Mesendoderm (in vitro differentiated cells): ENCODE measurements around the gene CPB1.

Experiments used
- DNase-seq: peaks from one replicate; pipeline ENCODE4 v3.0.0; 2013
- H2AK5ac ChIP-seq: 2 replicates; pipeline ENCODE4 v1.6.1; 2013; ENCODE audit warnings: low read length, inconsistent platforms
- H2BK120ac ChIP-seq: 2 replicates; pipeline ENCODE4 v1.6.1; 2013; ENCODE audit warnings: low read depth, mild to moderate bottlenecking, low read length, moderate library complexity, mixed read lengths
- H2BK15ac ChIP-seq: replicated peaks from 2 replicates; pipeline ENCODE4 v1.6.1; 2013; ENCODE audit warnings: low read depth, mild to moderate bottlenecking, moderate library complexity
- H2BK5ac ChIP-seq: 2 replicates; pipeline ENCODE4 v1.6.1; 2013; ENCODE audit warnings: low read length, inconsistent platforms
- H3K18ac ChIP-seq: 2 replicates; pipeline ENCODE4 v1.6.1; 2013; ENCODE audit warnings: mild to moderate bottlenecking, low read length, mixed read lengths
- H3K23ac ChIP-seq: one replicate; pipeline ENCODE4 v1.6.1; 2013; ENCODE audit warnings: low read length
- H3K27ac ChIP-seq: 2 replicates; pipeline ENCODE4 v1.5.1; 2013; ENCODE audit warnings: low read depth, mild to moderate bottlenecking, inconsistent platforms, low read length, moderate library complexity
- H3K27me3 ChIP-seq: 2 replicates; pipeline ENCODE4 v1.6.1; 2013; ENCODE audit warnings: low read length, control low read depth, mild to moderate bottlenecking, inconsistent platforms; ENCODE audit not compliant: insufficient read depth, poor library complexity
- H3K36me3 ChIP-seq: 2 replicates; pipeline ENCODE4 v1.6.1; 2013; ENCODE audit warnings: low read length, inconsistent platforms; ENCODE audit not compliant: control insufficient read depth, insufficient read depth
- H3K4ac ChIP-seq: one replicate; pipeline ENCODE4 v1.6.1; 2013; ENCODE audit warnings: low read depth, mild to moderate bottlenecking, low read length, moderate library complexity
- H3K4me1 ChIP-seq: 2 replicates; pipeline ENCODE4 v1.6.1; 2013; ENCODE audit warnings: low read depth, low read length, inconsistent platforms; ENCODE audit not compliant: control insufficient read depth
- H3K4me2 ChIP-seq: 2 replicates; pipeline ENCODE4 v1.6.1; 2013; ENCODE audit warnings: low read length
- H3K4me3 ChIP-seq: 2 replicates; pipeline ENCODE4 v1.5.1; 2013; ENCODE audit warnings: mild to moderate bottlenecking, low read length
- H3K56ac ChIP-seq: one replicate; pipeline ENCODE4 v1.6.1; 2013; ENCODE audit warnings: low read length
- H3K79me1 ChIP-seq: 2 replicates; pipeline ENCODE4 v1.6.1; 2013; ENCODE audit warnings: low read length, inconsistent platforms
- H3K79me2 ChIP-seq: 2 replicates; pipeline ENCODE4 v1.6.1; 2013; ENCODE audit warnings: mild to moderate bottlenecking, low read length; ENCODE audit not compliant: control insufficient read depth, insufficient read depth
- H3K9ac ChIP-seq: 2 replicates; pipeline ENCODE4 v1.6.1; 2013; ENCODE audit warnings: low read length, inconsistent platforms
- H4K5ac ChIP-seq: one replicate; pipeline ENCODE4 v1.6.1; 2013; ENCODE audit warnings: low read length
- H4K8ac ChIP-seq: one replicate; pipeline ENCODE4 v1.6.1; 2013; ENCODE audit warnings: low read depth, mild to moderate bottlenecking, control low read depth, low read length, moderate library complexity
- WGBS: extraction: QIAGEN DNeasy Blood & Tissue Kit; methylation state at CpG from one replicate; pipeline ENCODE4 v1.1.7; 2013; ENCODE audit warnings: low lambda C conversion rate, missing lambda C conversion rate; ENCODE audit not compliant: insufficient coverage; ENCODE audit errors: extremely low coverage; 5-methylcytosine and 5-hydroxymethylcytosine counted together

Gene CPB1

DNA sequence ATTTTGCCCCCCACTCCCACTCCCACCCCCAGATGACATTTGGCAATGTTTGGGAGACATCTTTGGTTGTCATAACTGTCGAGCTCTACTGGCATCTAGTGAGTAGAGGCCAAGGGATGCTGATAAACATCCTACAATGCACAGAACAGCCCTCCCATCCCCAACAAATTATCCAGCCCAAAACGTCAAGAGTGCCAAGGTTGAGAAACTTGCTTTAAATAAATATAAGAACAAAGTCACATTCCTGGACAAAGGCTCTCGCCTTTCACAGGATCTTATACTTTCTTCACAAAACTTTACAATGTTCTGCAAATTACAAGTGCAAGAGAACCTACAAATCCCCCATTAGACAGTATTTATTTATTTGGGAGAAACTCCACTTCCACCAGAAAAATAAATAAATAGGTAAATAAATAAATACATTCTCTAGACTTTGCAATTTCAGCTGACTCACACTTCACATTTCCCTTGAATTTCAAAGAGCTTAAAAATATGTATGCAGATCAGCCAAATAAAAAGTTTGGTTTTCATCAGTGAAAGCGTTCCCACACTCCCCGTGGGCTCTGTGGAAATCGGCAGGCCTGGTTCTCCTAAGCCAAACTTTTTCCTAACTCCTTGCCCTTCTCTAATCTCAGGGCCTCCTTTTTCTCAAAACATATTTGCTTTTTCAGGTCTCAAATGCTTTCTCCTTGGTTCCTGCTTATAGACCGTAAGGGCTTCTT, 24.8 kb downstream of the CPB1 start:
- no peak overlapping the region for H2BK5ac ChIP-seq
- H3K4me3 ChIP-seq: no peak overlapping the region
- no peak overlapping the region for H2BK15ac ChIP-seq
- no peak for DNase-seq
- no peak overlapping the region for H2BK120ac ChIP-seq
- H3K27me3 ChIP-seq: no peaks in the 10 kb centered on the region
- no peak overlapping the region for H3K18ac ChIP-seq
- H3K23ac ChIP-seq: no peak overlapping the region
- no peak overlapping the region for H2AK5ac ChIP-seq
- no peak overlapping the region for H3K56ac ChIP-seq
- H3K9ac ChIP-seq: no peak overlapping the region
- H3K4ac ChIP-seq: no peak overlapping the region
- H4K5ac ChIP-seq: no peak overlapping the region
- H3K4me2 ChIP-seq: no peak overlapping the region
- no peaks in the 10 kb centered on the region for H3K36me3 ChIP-seq
- no peaks in the 10 kb centered on the region for H3K4me1 ChIP-seq
- H3K79me2 ChIP-seq: no peaks in the 10 kb centered on the region
- no CpG with 5 or more reads among the region's 7 CpGs for WGBS
- H4K8ac ChIP-seq: no peak overlapping the region
- no peak overlapping the region for H3K27ac ChIP-seq
- H3K79me1 ChIP-seq: no peaks in the 10 kb centered on the region

DNA sequence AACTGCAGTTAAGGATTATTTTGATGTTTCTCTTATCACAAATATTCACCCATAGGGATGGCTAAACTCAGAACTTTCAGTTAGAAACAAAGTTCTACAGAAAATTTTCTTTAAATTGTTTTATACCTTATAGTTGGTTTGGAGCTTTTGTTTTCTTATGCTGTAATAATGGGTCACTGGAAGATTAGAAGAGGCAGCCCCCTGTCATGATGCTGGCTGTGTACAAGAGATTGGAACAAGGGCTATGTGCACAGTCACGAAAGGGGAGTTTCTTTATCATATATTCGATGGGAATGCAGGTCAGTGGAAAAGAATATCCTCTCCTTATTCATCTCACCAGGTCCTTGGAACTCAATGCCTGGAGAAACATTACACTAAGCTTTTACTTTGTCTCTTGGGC, 25.5 kb downstream of the CPB1 start:
- Histone ChIP-seq H3K27me3 (no peaks in the 10 kb centered on the region), H2BK120ac (no peak overlapping the region), H3K56ac (no peak overlapping the region), H2BK5ac (no peak overlapping the region), H2AK5ac (no peak overlapping the region), H3K36me3 (no peaks in the 10 kb centered on the region), H3K79me2 (no peaks in the 10 kb centered on the region), H3K4me1 (no peaks in the 10 kb centered on the region), H4K5ac (no peak overlapping the region), H3K79me1 (no peaks in the 10 kb centered on the region), H4K8ac (no peak overlapping the region), H3K4me2 (no peak overlapping the region), H3K9ac (no peak overlapping the region), H3K18ac (no peak overlapping the region), H3K4me3 (no peak overlapping the region), H3K23ac (no peak overlapping the region), H3K27ac (no peak overlapping the region), H2BK15ac (no peak overlapping the region), H3K4ac (no peak overlapping the region)
- DNase-seq: no peak
- no CpG with 5 or more reads among the region's 2 CpGs for WGBS

DNA sequence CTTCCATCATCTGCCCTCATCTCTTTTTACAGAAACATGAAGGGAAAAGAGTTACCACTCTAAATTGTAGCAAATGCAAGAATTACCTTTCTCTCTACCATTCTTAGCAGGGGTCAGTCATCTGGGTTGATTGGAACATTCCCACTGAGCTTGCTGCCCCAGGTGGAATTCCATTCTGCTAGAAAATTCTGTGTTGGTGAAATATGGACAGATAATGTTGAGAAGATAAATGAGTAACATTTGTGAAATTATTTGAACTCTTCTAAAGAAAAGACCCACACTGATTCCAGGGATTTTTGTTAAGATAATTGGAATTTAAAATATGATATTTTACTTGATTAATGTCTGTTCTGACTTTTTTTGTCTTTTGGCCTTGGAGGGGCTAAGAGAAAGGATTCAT, 26.4 kb downstream of the CPB1 start:
- H3K79me1 ChIP-seq: no peaks in the 10 kb centered on the region
- H2BK15ac ChIP-seq: no peak overlapping the region
- H4K8ac ChIP-seq: no peak overlapping the region
- no peak overlapping the region for H4K5ac ChIP-seq
- DNase-seq: no peak
- H3K4me1 ChIP-seq: no peaks in the 10 kb centered on the region
- H3K56ac ChIP-seq: no peak overlapping the region
- no peak overlapping the region for H2AK5ac ChIP-seq
- no peak overlapping the region for H2BK120ac ChIP-seq
- no peak overlapping the region for H3K9ac ChIP-seq
- H3K27ac ChIP-seq: no peak overlapping the region
- no peak overlapping the region for H3K4me2 ChIP-seq
- no peaks in the 10 kb centered on the region for H3K79me2 ChIP-seq
- H3K4me3 ChIP-seq: no peak overlapping the region
- no peak overlapping the region for H2BK5ac ChIP-seq
- no peaks in the 10 kb centered on the region for H3K27me3 ChIP-seq
- no peaks in the 10 kb centered on the region for H3K36me3 ChIP-seq
- H3K4ac ChIP-seq: no peak overlapping the region
- no peak overlapping the region for H3K18ac ChIP-seq
- H3K23ac ChIP-seq: no peak overlapping the region

DNA sequence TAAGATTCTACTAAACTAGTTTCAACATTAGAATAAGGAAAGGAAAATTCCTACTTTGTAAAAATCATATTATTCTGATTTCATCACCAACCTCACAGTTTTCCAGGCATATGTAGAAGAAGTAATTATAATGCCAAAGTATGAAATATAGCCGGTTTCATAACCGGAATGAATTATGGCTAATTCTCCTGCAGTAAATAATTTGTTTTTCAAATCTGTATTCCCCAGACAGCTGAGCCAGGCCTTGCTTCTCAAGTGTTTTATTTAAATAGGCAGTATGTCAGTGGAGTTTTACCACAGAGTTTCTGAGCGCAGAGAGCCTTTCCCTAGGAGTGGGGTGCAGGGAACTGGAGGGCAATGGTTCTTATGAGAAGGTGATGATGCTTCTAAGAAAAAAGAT, 28.8 kb downstream of the CPB1 start:
- H2BK120ac ChIP-seq: no peak overlapping the region
- no peak overlapping the region for H3K9ac ChIP-seq
- no peak overlapping the region for H2BK5ac ChIP-seq
- no peak overlapping the region for H3K18ac ChIP-seq
- no peak overlapping the region for H4K8ac ChIP-seq
- no peak overlapping the region for H3K4ac ChIP-seq
- H3K27ac ChIP-seq: no peak overlapping the region
- H3K56ac ChIP-seq: no peak overlapping the region
- no peaks in the 10 kb centered on the region for H3K27me3 ChIP-seq
- DNase-seq: no peak
- WGBS: no CpG with 5 or more reads among the region's 3 CpGs
- H4K5ac ChIP-seq: no peak overlapping the region
- no peak overlapping the region for H2BK15ac ChIP-seq
- no peak overlapping the region for H3K4me3 ChIP-seq
- H3K23ac ChIP-seq: no peak overlapping the region
- no peaks in the 10 kb centered on the region for H3K4me1 ChIP-seq
- no peaks in the 10 kb centered on the region for H3K79me1 ChIP-seq
- H3K4me2 ChIP-seq: no peak overlapping the region
- H2AK5ac ChIP-seq: no peak overlapping the region
- no peaks in the 10 kb centered on the region for H3K36me3 ChIP-seq
- H3K79me2 ChIP-seq: no peaks in the 10 kb centered on the region

DNA sequence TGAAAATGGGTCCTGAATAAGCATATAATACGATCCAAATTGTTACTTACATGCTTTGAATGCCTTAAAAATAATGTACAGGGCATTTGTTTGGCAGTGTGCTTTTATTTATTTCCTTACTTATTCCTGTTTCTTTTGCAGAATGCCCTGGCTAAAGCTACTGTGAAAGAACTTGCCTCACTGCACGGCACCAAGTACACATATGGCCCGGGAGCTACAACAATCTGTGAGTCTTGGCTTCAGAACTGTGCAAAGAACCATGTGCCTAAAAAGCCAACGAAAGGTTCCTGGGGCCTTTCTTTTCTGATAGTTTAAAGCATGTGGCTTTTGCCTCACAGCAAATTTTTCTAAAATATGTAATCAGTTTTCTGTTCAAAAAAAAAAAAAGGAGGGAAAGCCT, 29.7 kb downstream of the CPB1 start:
- Histone ChIP-seq H3K4me1 (no peaks in the 10 kb centered on the region), H4K5ac (no peak overlapping the region), H3K18ac (no peak overlapping the region), H3K4me2 (no peak overlapping the region), H4K8ac (no peak overlapping the region), H3K4ac (no peak overlapping the region), H3K56ac (no peak overlapping the region), H2BK5ac (no peak overlapping the region), H3K4me3 (no peak overlapping the region), H3K9ac (no peak overlapping the region), H3K23ac (no peak overlapping the region), H3K36me3 (no peaks in the 10 kb centered on the region), H3K27me3 (no peaks in the 10 kb centered on the region), H2BK15ac (no peak overlapping the region), H2BK120ac (no peak overlapping the region), H2AK5ac (no peak overlapping the region), H3K27ac (no peak overlapping the region), H3K79me1 (no peaks in the 10 kb centered on the region), H3K79me2 (no peaks in the 10 kb centered on the region)
- WGBS: no CpG with 5 or more reads among the region's 4 CpGs
- DNase-seq: no peak

DNA sequence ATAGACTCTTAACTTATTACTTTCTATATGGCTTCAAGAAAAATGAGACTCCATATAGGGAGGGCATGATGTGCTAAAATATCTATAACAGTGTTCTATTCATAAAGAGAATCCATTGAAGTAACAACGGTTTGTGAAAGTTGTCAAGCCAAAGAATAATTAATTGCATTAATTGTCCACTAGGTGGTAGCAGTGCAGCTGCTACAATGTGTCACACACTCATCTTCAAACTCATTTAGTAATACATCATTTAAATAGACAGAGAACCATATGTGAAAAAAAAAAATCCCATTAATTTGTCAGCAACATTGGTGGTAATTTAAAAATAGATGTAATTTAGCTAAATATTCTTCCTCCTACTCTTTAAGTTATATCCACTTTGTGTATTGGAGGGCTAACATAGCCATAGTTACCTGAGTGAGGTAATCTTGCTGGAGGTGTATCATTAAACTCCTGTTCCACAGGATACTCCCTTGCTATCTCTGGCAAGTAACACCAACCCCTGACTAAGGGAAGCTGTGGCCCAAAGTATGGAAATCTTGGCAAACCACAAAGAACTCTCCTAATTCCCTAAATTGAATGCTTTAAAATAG, 33.8 kb downstream of the CPB1 start:
- H3K36me3 ChIP-seq: no peaks in the 10 kb centered on the region
- H3K18ac ChIP-seq: no peak overlapping the region
- no peaks in the 10 kb centered on the region for H3K4me1 ChIP-seq
- H3K27me3 ChIP-seq: no peaks in the 10 kb centered on the region
- no peaks in the 10 kb centered on the region for H3K79me1 ChIP-seq
- no peak overlapping the region for H3K4ac ChIP-seq
- H2BK120ac ChIP-seq: no peak overlapping the region
- WGBS: no CpG with 5 or more reads among the region's 1 CpG
- no peak overlapping the region for H2BK5ac ChIP-seq
- peak; percentile 31 for DNase-seq
- no peak overlapping the region for H3K56ac ChIP-seq
- no peak overlapping the region for H3K27ac ChIP-seq
- no peak overlapping the region for H4K8ac ChIP-seq
- H3K4me2 ChIP-seq: no peak overlapping the region
- H4K5ac ChIP-seq: no peak overlapping the region
- no peak overlapping the region for H3K23ac ChIP-seq
- H3K9ac ChIP-seq: no peak overlapping the region
- H2AK5ac ChIP-seq: no peak overlapping the region
- H3K79me2 ChIP-seq: no peaks in the 10 kb centered on the region
- no peak overlapping the region for H2BK15ac ChIP-seq
- H3K4me3 ChIP-seq: no peak overlapping the region
